H1 (cell line): Measurements from ENCODE around the gene OBSL1. TPM values are rescaled to one million over a fixed set of nuclear protein-coding genes. Genes with fewer than 3 reads are reported as not detected.

Experiments
- CTCF ChIA-PET: fragments of 300-600 bp; sonication (Branson Sonifier 250); formaldehyde crosslinking; loops from one replicate; lab custom pipeline; 2021; ENCODE audit not compliant: partially characterized antibody; lab: Charles Lee
- POLR2A ChIA-PET: fragments of 300-600 bp; sonication (Branson Sonifier 250); formaldehyde crosslinking; loops from one replicate; lab custom pipeline; 2021; ENCODE audit warnings: inconsistent platforms; ENCODE audit not compliant: partially characterized antibody; lab: Charles Lee
- DNase-seq, 2 experiments: peaks; one replicate each; pipeline versions ENCODE4 v3.0.0 to v3.0.0-alpha.2; 2010 to 2022; ENCODE audit warnings: low spot score in 2 of 2, low read depth in 1 of 2, mixed read lengths in 1 of 2
- FAIRE-seq: peaks from 2 replicates; lab custom pipeline; 2011; peaks lifted over from hg19 to GRCh38; lab: Jason Lieb, UNC
- H2AFZ ChIP-seq: 2 replicates; pipeline ENCODE4 v1.8.1; 2012; ENCODE audit warnings: low read length, inconsistent platforms
- H2AK5ac ChIP-seq: 2 replicates; pipeline ENCODE4 v1.6.1; 2013; ENCODE audit warnings: low read depth, low read length
- H2BK120ac ChIP-seq: replicated peaks from 2 replicates; pipeline ENCODE3; 2013; ENCODE audit warnings: low read depth, low read length, inconsistent platforms
- H2BK12ac ChIP-seq: 2 replicates; pipeline ENCODE4 v1.6.1; 2013; ENCODE audit warnings: low read depth, low read length
- H2BK15ac ChIP-seq: 2 replicates; pipeline ENCODE4 v1.6.1; 2013; ENCODE audit warnings: low read length
- H2BK20ac ChIP-seq: 2 replicates; pipeline ENCODE4 v1.6.1; 2013; ENCODE audit warnings: low read length
- H2BK5ac ChIP-seq: 2 replicates; pipeline ENCODE4 v1.6.1; 2013; ENCODE audit warnings: low read depth, low read length
- H3K14ac ChIP-seq: 2 replicates; pipeline ENCODE4 v1.6.1; 2013; ENCODE audit warnings: inconsistent platforms; ENCODE audit not compliant: insufficient read length
- H3K18ac ChIP-seq: 2 replicates; pipeline ENCODE4 v1.6.1; 2013; ENCODE audit warnings: low read length; ENCODE audit errors: extremely low read depth
- H3K23ac ChIP-seq: 2 replicates; pipeline ENCODE4 v1.6.1; 2013; ENCODE audit warnings: inconsistent platforms; ENCODE audit not compliant: insufficient read length
- H3K23me2 ChIP-seq: 2 replicates; pipeline ENCODE4 v1.6.1; 2013; ENCODE audit warnings: low read depth, low read length
- H3K27ac ChIP-seq: 2 replicates; pipeline ENCODE4 v1.6.1; 2011; ENCODE audit warnings: low read depth, low read length, inconsistent platforms
- H3K27me3 ChIP-seq, 4 experiments: replicated peaks in 1 of 4; 1 replicate in 1 of 4; 2 replicates in 3 of 4; pipeline versions ENCODE4 v1.6.1 to v1.8.1; 2011 to 2013; ENCODE audit warnings: low read length in 3 of 4, mild to moderate bottlenecking in 3 of 4, inconsistent platforms in 2 of 4, mixed read lengths in 2 of 4, moderate library complexity in 1 of 4; ENCODE audit not compliant: control insufficient read depth in 3 of 4, insufficient read depth in 3 of 4; ENCODE audit errors: extremely low read depth in 1 of 4
- H3K36me3 ChIP-seq, 4 experiments: 2 replicates each; pipeline versions ENCODE4 v1.6.1 to v1.8.1; 2011 to 2013; ENCODE audit warnings: mild to moderate bottlenecking in 4 of 4, low read length in 3 of 4, moderate library complexity in 2 of 4, control low read depth in 1 of 4, inconsistent platforms in 1 of 4; ENCODE audit not compliant: insufficient read depth in 4 of 4, control insufficient read depth in 2 of 4
- H3K4ac ChIP-seq: replicated peaks from 2 replicates; pipeline ENCODE3; 2013; ENCODE audit warnings: low read length, low read depth, mixed read lengths, inconsistent platforms; ENCODE audit not compliant: insufficient read length
- H3K4me1 ChIP-seq, 4 experiments: replicated peaks in 1 of 4; 1 replicate in 1 of 4; 2 replicates in 3 of 4; pipeline versions ENCODE4 v1.6.1 to v1.8.1; 2011 to 2013; ENCODE audit warnings: low read length in 3 of 4, inconsistent platforms in 2 of 4, mixed read lengths in 1 of 4; ENCODE audit not compliant: insufficient read depth in 4 of 4, control insufficient read depth in 3 of 4
- H3K4me2 ChIP-seq, 2 experiments: 2 replicates each; pipeline versions ENCODE4 v1.6.1 to v1.8.1; 2011 to 2013; ENCODE audit warnings: low read depth in 2 of 2, low read length in 2 of 2, control low read depth in 1 of 2, inconsistent platforms in 1 of 2, mild to moderate bottlenecking in 1 of 2; ENCODE audit not compliant: insufficient read depth in 1 of 2
- H3K4me3 ChIP-seq, 4 experiments: fragments of 200-600, 300-600 bp in 1 of 4; sonication (generic), shearing (Covaris generic), sonication (Bioruptor Twin) in 1 of 4; 2 replicates each; pipeline versions ENCODE4 v1.5.1 to v1.8.1; 2011 to 2016; ENCODE audit warnings: low read length in 4 of 4, low read depth in 3 of 4, control low read depth in 2 of 4, inconsistent platforms in 2 of 4, mild to moderate bottlenecking in 2 of 4, mixed read lengths in 1 of 4, moderate library complexity in 1 of 4; ENCODE audit not compliant: insufficient read depth in 2 of 4; ENCODE audit errors: extremely low read depth in 1 of 4
- H3K56ac ChIP-seq: replicated peaks from 2 replicates; pipeline ENCODE3; 2013; ENCODE audit warnings: low read depth, mild to moderate bottlenecking, mixed read lengths, low read length, inconsistent platforms; ENCODE audit not compliant: insufficient read length
- H3K79me1 ChIP-seq: 2 replicates; pipeline ENCODE4 v1.6.1; 2013; ENCODE audit warnings: low read depth, low read length, control low read depth
- H3K79me2 ChIP-seq, 2 experiments: 2 replicates each; pipeline versions ENCODE4 v1.6.1 to v1.8.1; 2012 to 2013; ENCODE audit warnings: low read length in 2 of 2, mild to moderate bottlenecking in 2 of 2, inconsistent platforms in 1 of 2; ENCODE audit not compliant: insufficient read depth in 2 of 2, control insufficient read depth in 1 of 2
- H3K9ac ChIP-seq, 4 experiments: replicated peaks in 1 of 4; 1 replicate in 1 of 4; 2 replicates in 3 of 4; pipeline versions ENCODE4 v1.6.1 to v1.8.1; 2011 to 2013; ENCODE audit warnings: low read depth in 3 of 4, low read length in 3 of 4, control low read depth in 2 of 4, mild to moderate bottlenecking in 2 of 4, moderate library complexity in 2 of 4, inconsistent platforms in 1 of 4; ENCODE audit errors: extremely low read depth in 1 of 4
- H3K9me3 ChIP-seq, 2 experiments: 2 replicates each; pipeline versions ENCODE4 v1.6.1 to v1.8.1; 2012 to 2013; ENCODE audit warnings: mild to moderate bottlenecking in 2 of 2, moderate library complexity in 2 of 2, control low read depth in 1 of 2, inconsistent platforms in 1 of 2, low read depth in 1 of 2, low read length in 1 of 2, mixed read lengths in 1 of 2; ENCODE audit not compliant: insufficient read depth in 2 of 2
- H4K20me1 ChIP-seq, 2 experiments: replicated peaks in 1 of 2; 2 replicates each; pipeline versions ENCODE3 to v1.8.1; 2011 to 2013; ENCODE audit warnings: inconsistent platforms in 2 of 2, low read length in 2 of 2, mild to moderate bottlenecking in 1 of 2; ENCODE audit not compliant: insufficient read depth in 2 of 2, control insufficient read depth in 1 of 2
- H4K5ac ChIP-seq: 2 replicates; pipeline ENCODE4 v1.6.1; 2013; ENCODE audit warnings: low read length, low read depth, mixed read lengths, inconsistent platforms; ENCODE audit not compliant: insufficient read length
- H4K8ac ChIP-seq: 2 replicates; pipeline ENCODE4 v1.8.0; 2013; ENCODE audit warnings: mild to moderate bottlenecking, moderate library complexity, low read length, inconsistent platforms; ENCODE audit not compliant: insufficient read depth; ENCODE audit errors: extremely low read depth
- H4K91ac ChIP-seq: replicated peaks from 2 replicates; pipeline ENCODE3; 2013; ENCODE audit warnings: low read length, mixed read lengths, inconsistent platforms; ENCODE audit not compliant: insufficient read length
- ATF2 ChIP-seq: IDR thresholded peaks from 2 replicates; pipeline ENCODE4 v1.6.1; 2012; ENCODE audit warnings: low read length, inconsistent platforms
- BRCA1 ChIP-seq: IDR thresholded peaks from 2 replicates; pipeline ENCODE4 v1.6.1; 2012; ENCODE audit warnings: low read depth, low read length, improper control_type of control experiment
- GABPA ChIP-seq: IDR thresholded peaks from 2 replicates; pipeline ENCODE4 v1.6.1; 2011; ENCODE audit warnings: mild to moderate bottlenecking, low read length, moderate library complexity, borderline replicate concordance; ENCODE audit not compliant: insufficient read depth
- HDAC6 ChIP-seq: IDR thresholded peaks from one replicate; pipeline ENCODE4 v1.7.1; 2012; ENCODE audit warnings: low read depth, mild to moderate bottlenecking, inconsistent platforms, low read length, moderate library complexity
- KDM1A ChIP-seq: fragments of 200-600, 300-600 bp; sonication (generic); IDR thresholded peaks from 2 replicates; pipeline ENCODE4 v1.7.1; 2016; ENCODE audit warnings: mild to moderate bottlenecking, low read length, borderline replicate concordance
- MAX ChIP-seq: IDR thresholded peaks from 2 replicates; pipeline ENCODE4 v1.6.1; 2012; ENCODE audit warnings: inconsistent platforms
- SAP30 ChIP-seq: fragments of 300-600 bp; sonication (generic); IDR thresholded peaks from 2 replicates; pipeline ENCODE4 v1.7.1; 2012; ENCODE audit warnings: low read length, moderate library complexity, mild to moderate bottlenecking, inconsistent platforms; ENCODE audit not compliant: insufficient read depth, insufficient replicate concordance
- SIX5 ChIP-seq: IDR thresholded peaks from 2 replicates; pipeline ENCODE4 v1.6.1; 2011; ENCODE audit warnings: mild to moderate bottlenecking, low read depth, low read length
- SP2 ChIP-seq: IDR thresholded peaks from 2 replicates; pipeline ENCODE4 v1.6.1; 2012; ENCODE audit warnings: mild to moderate bottlenecking, low read length, inconsistent platforms
- SRF ChIP-seq: IDR thresholded peaks from 2 replicates; pipeline ENCODE4 v1.6.1; 2011; ENCODE audit warnings: mild to moderate bottlenecking, low read depth, low read length, moderate library complexity
- TAF7 ChIP-seq: optimal IDR thresholded peaks from 2 replicates; pipeline ENCODE3; 2011; ENCODE audit warnings: low read depth, mild to moderate bottlenecking, inconsistent platforms, low read length, moderate library complexity, borderline replicate concordance
- TBP ChIP-seq: IDR thresholded peaks from 2 replicates; pipeline ENCODE4 v1.6.1; 2011; ENCODE audit warnings: low read depth, low read length, improper control_type of control experiment
- TEAD4 ChIP-seq: IDR thresholded peaks from 2 replicates; pipeline ENCODE4 v1.6.1; 2012; ENCODE audit warnings: low read depth, low read length, inconsistent platforms, mixed read lengths
- WGBS, 2 experiments: shearing (Covaris generic) in 1 of 2; methylation state at CpG; one replicate each; pipeline versions ENCODE4 v1.1.6 to v1.1.7; 2013 to 2015; ENCODE audit warnings: low lambda C conversion rate in 2 of 2, mixed read lengths in 2 of 2, inconsistent platforms in 1 of 2, low coverage in 1 of 2, missing lambda C conversion rate in 1 of 2; ENCODE audit not compliant: insufficient replicate concordance in 2 of 2, insufficient coverage in 1 of 2, insufficient read length in 1 of 2; ENCODE audit errors: extremely low coverage in 1 of 2, missing lambda C conversion rate in 1 of 2; 5-methylcytosine and 5-hydroxymethylcytosine counted together
- polyA plus RNA-seq, 7 experiments: library from polyadenylated mRNA; depleted of rRNA in 3 of 7; stranded (reverse) in 5 of 7; unstranded in 2 of 7; fragments of >200 nt in 5 of 7; fragments of 200-250 nt in 2 of 7; gene quantifications; 1 replicate in 5 of 7; 2 replicates in 1 of 7; 4 replicates in 1 of 7; pipeline versions ENCODE4 v1.2.1 to v1.2.3, GENCODE V29; 2011 to 2013; ENCODE audit warnings: missing spikeins in 2 of 7, mixed read lengths in 2 of 7
- total RNA-seq: library from RNA; stranded (reverse); fragmentation: NEBNext Ultra II Directional; extraction: Animal tissue kit (Norgen Biotek cat#: 25700); gene quantifications from 2 replicates; pipeline ENCODE4 v1.2.1, GENCODE V29; 2021

OBSL1 gene
- total and polyA plus RNA-seq, 2 of the 8 experiments (the other 6 are each of a cell fraction or from before 2014, with no cell fraction given): 116 to 127 TPM

GRCh38 chr2:219532378-219532649, 39.0 kb downstream of the OBSL1 start:
- Histone ChIP-seq H3K4me1 (peaks cover 0 to 9% (median 6%) of the 10 kb centered on the region in 4 experiments; a peak in 5 of 7 replicates), H3K36me3 (no peaks in the 10 kb centered on the region), H2AK5ac (0 out of 2 replicates have a peak overlapping the region, but pooled peaks have one; percentile 40), H4K8ac (0 out of 2 replicates have a peak overlapping the region, but pooled peaks have one; percentile 12), H3K9me3 (no peaks in the 10 kb centered on the region), H3K4me2 (no peak overlapping the region), H3K27me3 (peaks cover 0 to 21% (median 10%) of the 10 kb centered on the region in 4 experiments; a peak in 6 of 7 replicates), H4K91ac (no peak overlapping the region), H4K5ac (no peak overlapping the region), H4K20me1 (no peaks in the 10 kb centered on the region), H3K14ac (no peak overlapping the region), H2BK12ac (no peak overlapping the region), H3K4me3 (no peak overlapping the region), H3K18ac (no peak overlapping the region), H2BK5ac (no peak overlapping the region), H3K79me1 (no peaks in the 10 kb centered on the region), H3K23ac (no peak overlapping the region), H3K79me2 (no peaks in the 10 kb centered on the region), H2AFZ (no peak overlapping the region), H3K56ac (no peak overlapping the region), H3K4ac (no peak overlapping the region), H2BK15ac (no peak overlapping the region), H2BK120ac (no peak overlapping the region), H3K9ac (no peak overlapping the region), H3K23me2 (peaks cover 3% of the 10 kb centered on the region; the same call in 1 of the 2 replicates), H2BK20ac (no peak overlapping the region), H3K27ac (no peak overlapping the region)
- ChIA-PET CTCF (interaction anchor here (1.4 to 113.1 kb wide), 9 partner anchors 1 to 144 kb away, joined by 3 to 7248 read pairs (median 334); partner anchors contain the start of genes ASIC4, DES, GMPPA and SPEG), POLR2A (interaction anchor here (1.0 to 2.5 kb wide), 3 partner anchors 9 to 56 kb away, joined by 4 to 9 read pairs (median 4); no protein-coding TSS in a partner anchor)
- no peak for FAIRE-seq
- DNase-seq: no peak
- WGBS, 2 experiments: 90% methylated on average over 8 of the region's 8 CpGs; no CpG with 5 or more reads in 1 of the 2 experiments
- TF ChIP-seq SP2: no peak
- TF ChIP-seq SIX5: no peak
- no peak for TF ChIP-seq GABPA
- no peak for TF ChIP-seq TEAD4
- TF ChIP-seq BRCA1: no peak
- no peak for TF ChIP-seq KDM1A
- no peak for TF ChIP-seq TBP
- no peak for TF ChIP-seq TAF7
- TF ChIP-seq SAP30: no peak
- TF ChIP-seq MAX: no peak
- TF ChIP-seq HDAC6: no peak
- no peak for TF ChIP-seq SRF
- no peak for TF ChIP-seq ATF2
